Measurements from ENCODE around the gene LIMCH1.

The LIMCH1 gene

DNA sequence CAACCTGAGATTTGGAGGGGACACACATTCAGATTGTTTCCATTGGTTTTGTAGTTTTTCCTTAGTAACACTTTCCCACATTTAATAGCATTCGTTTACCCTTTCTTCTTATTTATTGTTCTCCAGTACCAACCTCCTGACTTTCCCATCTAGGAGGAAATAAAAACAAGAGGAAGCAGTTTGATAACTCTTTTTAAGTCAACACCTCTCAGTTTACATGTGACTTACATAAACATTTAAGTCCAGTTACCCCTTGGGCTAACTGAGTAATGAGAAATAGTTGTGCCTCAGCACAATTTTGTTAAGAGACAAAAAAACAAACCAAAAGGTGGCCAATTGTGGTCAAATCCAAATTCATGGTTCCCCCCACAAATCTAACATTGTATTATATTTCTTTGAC is 175.8 kb downstream of the LIMCH1 start:
- no peak overlapping the region for H2AFZ ChIP-seq (ENCODE audit: low read length)
- no peaks in the 10 kb centered on the region for H3K79me2 ChIP-seq (ENCODE audit: insufficient read depth, low read length)
- no peaks in the 10 kb centered on the region for H3K9me2 ChIP-seq (replicated peaks; ENCODE audit: low read depth, low read length)
- H4K20me1 ChIP-seq (ENCODE audit: insufficient read depth, low read length, poor library complexity, severe bottlenecking), result no peaks in the 10 kb centered on the region
- no peaks in the 10 kb centered on the region for H3K27me3 ChIP-seq (ENCODE audit: insufficient read depth, low read length, poor library complexity, severe bottlenecking)
- H3K4me2 ChIP-seq (ENCODE audit: low read depth, low read length, poor library complexity, severe bottlenecking), result no peak overlapping the region
- TF ChIP-seq, protein P1, sequence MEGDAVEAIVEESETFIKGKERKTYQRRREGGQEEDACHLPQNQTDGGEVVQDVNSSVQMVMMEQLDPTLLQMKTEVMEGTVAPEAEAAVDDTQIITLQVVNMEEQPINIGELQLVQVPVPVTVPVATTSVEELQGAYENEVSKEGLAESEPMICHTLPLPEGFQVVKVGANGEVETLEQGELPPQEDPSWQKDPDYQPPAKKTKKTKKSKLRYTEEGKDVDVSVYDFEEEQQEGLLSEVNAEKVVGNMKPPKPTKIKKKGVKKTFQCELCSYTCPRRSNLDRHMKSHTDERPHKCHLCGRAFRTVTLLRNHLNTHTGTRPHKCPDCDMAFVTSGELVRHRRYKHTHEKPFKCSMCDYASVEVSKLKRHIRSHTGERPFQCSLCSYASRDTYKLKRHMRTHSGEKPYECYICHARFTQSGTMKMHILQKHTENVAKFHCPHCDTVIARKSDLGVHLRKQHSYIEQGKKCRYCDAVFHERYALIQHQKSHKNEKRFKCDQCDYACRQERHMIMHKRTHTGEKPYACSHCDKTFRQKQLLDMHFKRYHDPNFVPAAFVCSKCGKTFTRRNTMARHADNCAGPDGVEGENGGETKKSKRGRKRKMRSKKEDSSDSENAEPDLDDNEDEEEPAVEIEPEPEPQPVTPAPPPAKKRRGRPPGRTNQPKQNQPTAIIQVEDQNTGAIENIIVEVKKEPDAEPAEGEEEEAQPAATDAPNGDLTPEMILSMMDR (conservative IDR thresholded peaks at IDR 0.05; ENCODE audit: low read length), result no peak
- TF ChIP-seq EZH2phosphoT487 (IDR thresholded peaks at IDR 0.05; ENCODE audit: borderline replicate concordance), result no peak
- no peaks in the 10 kb centered on the region for H3K4me1 ChIP-seq (ENCODE audit: insufficient read depth, low read length, poor library complexity, severe bottlenecking)
- no peaks in the 10 kb centered on the region for H3K9me3 ChIP-seq (ENCODE audit: insufficient read depth, low read depth, low read length)
- no peaks in the 10 kb centered on the region for H3K36me3 ChIP-seq (ENCODE audit: insufficient read depth, low read length)
- no peak overlapping the region for H3K9ac ChIP-seq (ENCODE audit: low read depth, low read length, poor library complexity, severe bottlenecking)
- no peaks in the 10 kb centered on the region for H3F3A ChIP-seq (ENCODE audit: low read depth)
- no peak overlapping the region for H3K4me3 ChIP-seq (ENCODE audit: low read length, poor library complexity, severe bottlenecking)

DNA sequence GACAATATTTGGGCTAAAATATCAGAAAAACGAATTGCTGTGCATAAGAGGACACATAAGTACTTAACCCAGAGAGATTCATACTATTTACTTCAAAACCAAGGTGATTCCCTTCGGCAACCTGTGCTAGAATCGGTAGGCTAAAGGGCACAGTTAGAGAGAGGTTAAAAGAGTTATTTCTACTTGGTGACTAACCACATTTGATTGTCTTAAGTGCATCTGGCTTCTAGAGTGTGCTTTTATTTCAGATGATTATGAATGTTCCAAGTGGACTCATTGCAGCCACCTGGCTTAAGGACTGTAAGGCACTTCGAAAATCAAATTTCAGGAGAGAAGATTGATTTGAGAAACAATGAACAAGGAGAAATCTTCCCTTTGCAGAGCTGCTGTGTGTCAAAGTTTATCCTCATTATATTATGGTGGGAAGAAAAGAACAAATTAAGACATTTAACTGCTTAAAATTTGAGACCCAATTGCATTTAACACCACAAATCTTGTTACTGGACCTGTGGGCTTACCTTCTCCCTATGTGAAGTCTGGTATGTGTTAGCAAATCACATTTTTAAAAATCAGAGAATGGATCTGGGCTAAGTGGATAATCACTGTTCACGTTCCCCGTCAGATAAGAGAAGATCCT is 176.5 kb downstream of the LIMCH1 start:
- Histone ChIP-seq H3K9me3 (ENCODE audit: insufficient read depth, low read depth, low read length) (0 out of 2 replicates have a peak, but pooled peaks cover 2% of the 10 kb centered on the region), H3F3A (ENCODE audit: low read depth) (no peaks in the 10 kb centered on the region), H3K9ac (ENCODE audit: low read depth, low read length, poor library complexity, severe bottlenecking) (no peak overlapping the region), H3K4me1 (ENCODE audit: insufficient read depth, low read length, poor library complexity, severe bottlenecking) (no peaks in the 10 kb centered on the region), H2AFZ (ENCODE audit: low read length) (no peak overlapping the region), H4K20me1 (ENCODE audit: insufficient read depth, low read length, poor library complexity, severe bottlenecking) (no peaks in the 10 kb centered on the region), H3K4me3 (ENCODE audit: low read length, poor library complexity, severe bottlenecking) (no peak overlapping the region), H3K4me2 (ENCODE audit: low read depth, low read length, poor library complexity, severe bottlenecking) (no peak overlapping the region), H3K27me3 (ENCODE audit: insufficient read depth, low read length, poor library complexity, severe bottlenecking) (no peaks in the 10 kb centered on the region), H3K36me3 (ENCODE audit: insufficient read depth, low read length) (no peaks in the 10 kb centered on the region), H3K9me2 (replicated peaks; ENCODE audit: low read depth, low read length) (no peaks in the 10 kb centered on the region), H3K79me2 (ENCODE audit: insufficient read depth, low read length) (no peaks in the 10 kb centered on the region)
- no peak for TF ChIP-seq EZH2phosphoT487 (IDR thresholded peaks at IDR 0.05; ENCODE audit: borderline replicate concordance)
- TF ChIP-seq, protein P1 (conservative IDR thresholded peaks at IDR 0.05; ENCODE audit: low read length), result no peak

DNA sequence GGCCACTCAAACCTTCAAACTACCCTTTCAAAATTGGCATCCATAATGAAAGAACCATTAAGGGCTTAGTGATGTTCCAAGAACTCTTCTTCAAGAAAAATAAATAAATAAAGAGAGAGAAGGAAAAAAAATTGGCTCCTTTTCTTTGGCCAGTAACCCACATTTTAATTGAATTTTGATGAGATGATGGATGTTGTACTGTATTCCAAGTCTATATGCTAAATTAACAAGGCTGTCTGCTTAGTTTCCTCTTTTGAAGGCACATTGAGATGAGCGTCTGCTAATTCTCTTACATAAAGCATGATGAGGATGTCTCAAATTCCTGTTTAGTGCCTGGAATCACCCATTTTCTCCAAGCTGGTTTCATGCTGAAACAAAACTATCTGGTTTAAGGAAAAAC is 177.2 kb downstream of the LIMCH1 start:
- H3K79me2 ChIP-seq (ENCODE audit: insufficient read depth, low read length), result no peaks in the 10 kb centered on the region
- no peak overlapping the region for H3K4me3 ChIP-seq (ENCODE audit: low read length, poor library complexity, severe bottlenecking)
- no peaks in the 10 kb centered on the region for H3K27me3 ChIP-seq (ENCODE audit: insufficient read depth, low read length, poor library complexity, severe bottlenecking)
- TF ChIP-seq, protein P1 (conservative IDR thresholded peaks at IDR 0.05; ENCODE audit: low read length), result no peak
- TF ChIP-seq EZH2phosphoT487 (IDR thresholded peaks at IDR 0.05; ENCODE audit: borderline replicate concordance), result no peak
- H3K4me1 ChIP-seq (ENCODE audit: insufficient read depth, low read length, poor library complexity, severe bottlenecking), result no peaks in the 10 kb centered on the region
- H3F3A ChIP-seq (ENCODE audit: low read depth), result no peaks in the 10 kb centered on the region
- no peak overlapping the region for H2AFZ ChIP-seq (ENCODE audit: low read length)
- H3K36me3 ChIP-seq (ENCODE audit: insufficient read depth, low read length), result no peaks in the 10 kb centered on the region
- no peaks in the 10 kb centered on the region for H4K20me1 ChIP-seq (ENCODE audit: insufficient read depth, low read length, poor library complexity, severe bottlenecking)
- H3K9ac ChIP-seq (ENCODE audit: low read depth, low read length, poor library complexity, severe bottlenecking), result no peak overlapping the region
- no peaks in the 10 kb centered on the region for H3K9me2 ChIP-seq (replicated peaks; ENCODE audit: low read depth, low read length)
- no peak overlapping the region for H3K4me2 ChIP-seq (ENCODE audit: low read depth, low read length, poor library complexity, severe bottlenecking)
- H3K9me3 ChIP-seq (ENCODE audit: insufficient read depth, low read depth, low read length), result 0 out of 2 replicates have a peak, but pooled peaks cover 3% of the 10 kb centered on the region

Data from Loucy (cell line).